Measurements from ENCODE around the gene CDC6.

DNA sequence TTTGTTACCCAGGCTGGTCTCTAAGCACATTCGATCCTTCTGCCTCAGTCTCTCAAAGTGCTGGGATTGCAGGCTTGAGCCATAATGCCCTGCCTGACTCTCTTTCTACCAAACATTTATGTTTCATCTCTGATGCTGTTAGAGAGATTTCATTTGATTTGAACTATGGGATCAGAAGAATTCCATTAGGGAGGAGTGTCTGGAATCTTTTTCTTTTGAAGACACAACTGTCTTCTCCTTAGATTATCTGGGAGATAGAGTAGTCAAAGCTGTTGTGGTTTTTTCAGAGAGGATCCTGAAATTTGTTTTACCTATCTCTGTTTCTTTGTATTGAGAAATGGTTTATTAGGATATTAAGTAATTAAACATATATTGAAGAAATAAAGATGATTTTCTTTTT is 39.2 kb upstream of the CDC6 start:
- TF ChIP-seq, protein P1, sequence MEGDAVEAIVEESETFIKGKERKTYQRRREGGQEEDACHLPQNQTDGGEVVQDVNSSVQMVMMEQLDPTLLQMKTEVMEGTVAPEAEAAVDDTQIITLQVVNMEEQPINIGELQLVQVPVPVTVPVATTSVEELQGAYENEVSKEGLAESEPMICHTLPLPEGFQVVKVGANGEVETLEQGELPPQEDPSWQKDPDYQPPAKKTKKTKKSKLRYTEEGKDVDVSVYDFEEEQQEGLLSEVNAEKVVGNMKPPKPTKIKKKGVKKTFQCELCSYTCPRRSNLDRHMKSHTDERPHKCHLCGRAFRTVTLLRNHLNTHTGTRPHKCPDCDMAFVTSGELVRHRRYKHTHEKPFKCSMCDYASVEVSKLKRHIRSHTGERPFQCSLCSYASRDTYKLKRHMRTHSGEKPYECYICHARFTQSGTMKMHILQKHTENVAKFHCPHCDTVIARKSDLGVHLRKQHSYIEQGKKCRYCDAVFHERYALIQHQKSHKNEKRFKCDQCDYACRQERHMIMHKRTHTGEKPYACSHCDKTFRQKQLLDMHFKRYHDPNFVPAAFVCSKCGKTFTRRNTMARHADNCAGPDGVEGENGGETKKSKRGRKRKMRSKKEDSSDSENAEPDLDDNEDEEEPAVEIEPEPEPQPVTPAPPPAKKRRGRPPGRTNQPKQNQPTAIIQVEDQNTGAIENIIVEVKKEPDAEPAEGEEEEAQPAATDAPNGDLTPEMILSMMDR (IDR thresholded peaks at IDR 0.05): no peak
- TF ChIP-seq POLR2A (IDR thresholded peaks at IDR 0.05): no peak
- TF ChIP-seq POLR2AphosphoS5 (IDR thresholded peaks at IDR 0.05): no peak
